HEK293T (cell line): Measurements from ENCODE around the gene ABI3BP.

Experiments used
- CTCF ChIA-PET: fragments of 350-600 bp; formaldehyde crosslinking; extraction: SDS; loops from one replicate; lab custom pipeline; 2021; ENCODE audit warnings: antibody characterized with exemption, inconsistent platforms; lab: Yijun Ruan, JAX
- POLR2A ChIA-PET: fragments of 350-600 bp; formaldehyde crosslinking; extraction: SDS; loops from one replicate; lab custom pipeline; 2020; ENCODE audit warnings: antibody characterized with exemption, inconsistent platforms; lab: Yijun Ruan, JAX
- DNase-seq: peaks from one replicate; pipeline ENCODE4 v3.0.0; 2012; ENCODE audit warnings: mixed read lengths; ENCODE audit errors: extremely low spot score
- ARNT ChIP-seq: fragments of 450-650 bp; IDR thresholded peaks from 2 replicates; pipeline ENCODE4 v1.6.1; 2017; ENCODE audit warnings: mild to moderate bottlenecking
- BHLHE40 ChIP-seq: fragments of 450-650 bp; IDR thresholded peaks from 2 replicates; pipeline ENCODE4 v1.6.1; 2016; ENCODE audit warnings: mild to moderate bottlenecking, moderate library complexity, borderline replicate concordance
- CTBP1 ChIP-seq: fragments of 450-650 bp; IDR thresholded peaks from 2 replicates; pipeline ENCODE4 v1.6.1; 2016; ENCODE audit warnings: borderline replicate concordance
- ELF4 ChIP-seq: fragments of 450-650 bp; IDR thresholded peaks from 2 replicates; pipeline ENCODE4 v1.6.1; 2017; ENCODE audit warnings: antibody characterized with exemption
- FOXA1 ChIP-seq: fragments of 450-650 bp; IDR thresholded peaks from 2 replicates; pipeline ENCODE4 v1.6.1; 2016; ENCODE audit warnings: mild to moderate bottlenecking
- FOXK2 ChIP-seq: fragments of 450-650 bp; IDR thresholded peaks from 2 replicates; pipeline ENCODE4 v1.6.1; 2016; ENCODE audit warnings: mild to moderate bottlenecking
- FOXM1 ChIP-seq: fragments of 450-650 bp; IDR thresholded peaks from 2 replicates; pipeline ENCODE4 v1.6.1; 2017; ENCODE audit warnings: mild to moderate bottlenecking, borderline replicate concordance
- HDGF ChIP-seq: fragments of 450-650 bp; IDR thresholded peaks from 2 replicates; pipeline ENCODE4 v1.6.1; 2017; ENCODE audit warnings: antibody characterized with exemption, borderline replicate concordance
- L3MBTL2 ChIP-seq: fragments of 450-650 bp; conservative IDR thresholded peaks from 2 replicates; pipeline ENCODE4 v1.6.1; 2016; ENCODE audit warnings: mild to moderate bottlenecking
- LEF1 ChIP-seq: fragments of 450-650 bp; IDR thresholded peaks from 2 replicates; pipeline ENCODE4 v1.6.1; 2017; ENCODE audit warnings: mild to moderate bottlenecking, borderline replicate concordance
- NFRKB ChIP-seq: fragments of 450-650 bp; IDR thresholded peaks from 2 replicates; pipeline ENCODE4 v1.6.1; 2016; ENCODE audit warnings: mild to moderate bottlenecking, moderate library complexity
- PKNOX1 ChIP-seq: fragments of 450-650 bp; IDR thresholded peaks from 2 replicates; pipeline ENCODE4 v1.6.1; 2016
- SP1 ChIP-seq: fragments of 450-650 bp; IDR thresholded peaks from 2 replicates; pipeline ENCODE4 v1.6.1; 2017
- SUZ12 ChIP-seq: fragments of 450-650 bp; IDR thresholded peaks from 2 replicates; pipeline ENCODE4 v1.6.1; 2016; ENCODE audit warnings: mild to moderate bottlenecking
- TARDBP ChIP-seq: fragments of 450-650 bp; IDR thresholded peaks from 2 replicates; pipeline ENCODE4 v1.6.1; 2016
- ZNF384 ChIP-seq: fragments of 450-650 bp; IDR thresholded peaks from 2 replicates; pipeline ENCODE4 v1.6.1; 2016

The ABI3BP gene

DNA sequence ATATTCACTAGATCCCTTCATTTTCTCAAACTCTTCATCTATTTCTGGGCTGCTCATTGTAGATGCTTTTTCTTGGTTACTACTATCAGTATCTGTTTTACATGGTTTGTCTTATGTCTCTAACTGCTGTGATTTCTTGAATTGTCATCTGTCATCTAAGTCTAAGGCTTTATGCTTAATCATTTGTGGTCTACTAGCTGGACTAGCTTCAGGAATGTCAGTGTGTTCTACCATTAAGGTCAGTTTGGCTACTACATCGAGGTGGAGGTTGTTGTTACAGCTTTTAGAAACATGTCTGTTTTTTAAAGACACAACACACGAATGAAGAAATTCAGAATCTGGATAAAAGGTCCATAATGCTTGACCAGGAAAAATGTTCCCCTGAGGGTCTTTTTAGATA lies 82.2 kb downstream of the ABI3BP start:
- TF ChIP-seq FOXM1: no peak
- TF ChIP-seq BHLHE40: no peak
- TF ChIP-seq SUZ12: no peak
- no peak for TF ChIP-seq FOXK2
- no peak for TF ChIP-seq L3MBTL2
- no peak for TF ChIP-seq CTBP1
- no peak for TF ChIP-seq NFRKB
- TF ChIP-seq ZNF384: no peak
- no peak for TF ChIP-seq FOXA1
- no peak for TF ChIP-seq HDGF
- TF ChIP-seq SP1: no peak
- TF ChIP-seq TARDBP: no peak
- TF ChIP-seq LEF1: no peak
- CTCF ChIA-PET: no interaction called here
- DNase-seq: no peak
- POLR2A ChIA-PET: no interaction called here

DNA sequence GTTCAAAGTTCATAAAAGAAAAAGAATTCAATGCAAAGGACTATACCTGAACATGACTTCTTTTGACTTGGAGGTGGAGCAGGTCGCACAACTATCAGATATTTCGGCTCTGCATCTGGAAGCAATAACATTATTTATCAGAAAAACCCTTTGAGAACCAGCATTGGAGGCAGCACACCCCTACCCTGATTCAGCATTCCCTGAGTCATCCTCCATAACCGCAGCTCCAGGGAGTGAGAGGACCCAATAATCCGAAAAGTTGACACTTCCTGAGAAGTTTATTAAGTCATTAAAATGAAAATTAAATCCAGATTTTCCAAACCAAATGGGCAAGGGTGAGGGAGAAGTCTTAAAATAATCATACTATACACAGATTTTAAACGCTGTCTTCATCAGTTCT lies 90.6 kb downstream of the ABI3BP start:
- CTCF ChIA-PET: no interaction called here
- TF ChIP-seq PKNOX1: no peak
- no peak for TF ChIP-seq SP1
- TF ChIP-seq FOXM1: no peak
- no peak for TF ChIP-seq FOXK2
- no peak for TF ChIP-seq LEF1
- no peak for TF ChIP-seq NFRKB
- TF ChIP-seq BHLHE40: no peak
- TF ChIP-seq CTBP1: no peak
- no peak for TF ChIP-seq ARNT
- no peak for TF ChIP-seq L3MBTL2
- TF ChIP-seq ELF4: no peak
- no peak for DNase-seq
- POLR2A ChIA-PET: no interaction called here

DNA sequence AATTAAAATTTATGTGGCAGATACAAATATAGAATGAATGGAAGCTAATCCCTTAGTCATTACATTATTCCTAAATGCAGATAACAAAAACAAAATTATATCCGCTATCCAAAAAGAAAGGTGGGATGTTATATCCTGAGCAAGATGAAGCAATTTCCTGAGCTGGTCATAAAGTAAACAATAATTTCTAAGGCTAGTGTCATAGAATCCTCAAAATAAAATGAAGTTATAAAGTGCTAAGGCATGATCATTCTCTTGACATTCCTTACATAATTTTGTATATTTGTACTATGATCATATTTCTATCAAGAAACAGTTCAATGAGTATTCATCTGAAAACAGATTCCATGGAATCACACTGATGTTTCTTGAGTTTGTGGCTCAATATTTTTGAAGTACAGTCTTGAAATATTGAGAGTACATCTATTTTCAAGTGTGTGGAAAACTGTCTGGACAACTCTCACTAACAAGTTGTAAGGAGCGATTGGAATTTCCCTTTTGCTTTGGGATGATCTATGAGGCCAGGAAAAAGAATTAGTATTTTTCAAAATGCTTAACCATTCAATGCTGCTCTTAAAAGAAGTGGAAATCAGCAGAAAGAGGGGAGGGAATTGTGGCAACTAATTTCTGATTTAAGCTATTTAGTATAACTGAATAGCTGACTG lies 92.4 kb downstream of the ABI3BP start:
- CTCF ChIA-PET: no interaction called here
- POLR2A ChIA-PET: no interaction called here
- no peak for DNase-seq
- no peak for TF ChIP-seq FOXA1
- no peak for TF ChIP-seq FOXM1
- TF ChIP-seq CTBP1: no peak
- TF ChIP-seq ARNT: no peak
- no peak for TF ChIP-seq SUZ12
- TF ChIP-seq LEF1: no peak
- no peak for TF ChIP-seq ZNF384
- no peak for TF ChIP-seq FOXK2
- no peak for TF ChIP-seq NFRKB
- TF ChIP-seq TARDBP: no peak
- no peak for TF ChIP-seq PKNOX1
- no peak for TF ChIP-seq SP1
- no peak for TF ChIP-seq BHLHE40
- TF ChIP-seq ELF4: no peak
- TF ChIP-seq L3MBTL2: no peak
- no peak for TF ChIP-seq HDGF

DNA sequence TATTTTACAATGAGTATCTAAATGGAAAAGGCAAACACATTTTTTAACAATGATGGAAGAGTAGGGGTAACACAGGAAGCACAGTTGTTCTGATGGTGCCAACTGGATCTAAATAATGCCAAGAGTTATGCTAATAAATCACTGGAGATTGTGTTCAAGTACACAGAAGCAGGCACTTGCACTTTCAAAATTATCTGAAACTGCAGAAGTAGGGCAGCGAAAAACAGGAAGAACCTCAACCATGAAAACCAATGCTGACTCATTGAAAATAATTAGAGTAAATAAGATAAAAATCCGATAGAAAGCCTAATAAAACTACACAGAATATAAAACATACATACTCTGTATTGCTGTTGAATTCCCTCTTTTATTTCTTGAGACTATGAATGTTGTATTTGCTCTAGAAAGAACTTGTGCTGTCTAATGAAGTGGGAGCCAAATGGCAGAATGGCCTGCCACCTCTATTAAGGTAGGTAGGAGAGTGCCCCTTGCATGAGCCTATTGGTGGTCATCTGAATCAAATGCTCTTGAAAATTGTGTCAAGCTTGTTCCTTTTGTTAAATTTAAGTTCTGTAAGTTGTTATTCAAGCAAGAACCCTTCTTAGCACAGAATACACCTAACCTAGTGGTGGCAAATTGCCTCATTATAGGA lies 93.7 kb downstream of the ABI3BP start:
- no peak for DNase-seq
- CTCF ChIA-PET: no interaction called here
- TF ChIP-seq TARDBP: no peak
- no peak for TF ChIP-seq BHLHE40
- TF ChIP-seq ARNT: no peak
- no peak for TF ChIP-seq L3MBTL2
- TF ChIP-seq HDGF: no peak
- POLR2A ChIA-PET: no interaction called here

DNA sequence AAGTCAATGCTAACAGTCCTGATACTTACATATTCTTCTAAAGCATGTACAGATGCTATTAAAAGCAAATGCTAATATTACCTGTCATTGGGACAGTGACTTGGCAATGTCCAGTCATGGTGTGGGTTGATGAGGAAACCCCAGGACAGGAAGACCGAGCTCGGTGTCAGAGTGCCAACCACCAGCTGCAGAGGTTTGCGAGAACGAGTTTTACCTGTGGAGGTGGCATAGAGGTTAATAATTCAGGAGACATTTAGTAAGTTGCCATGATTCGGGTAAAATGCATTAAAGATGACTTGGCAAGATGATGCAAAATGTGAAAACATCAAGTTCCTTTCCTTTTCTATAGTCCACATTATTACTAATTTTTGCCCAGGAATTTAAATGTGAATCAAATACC lies 94.5 kb downstream of the ABI3BP start:
- DNase-seq: no peak
- ChIA-PET POLR2A (no interaction called here), CTCF (no interaction called here)
- TF ChIP-seq SUZ12: no peak
- no peak for TF ChIP-seq FOXA1
- no peak for TF ChIP-seq CTBP1
- TF ChIP-seq TARDBP: no peak
- no peak for TF ChIP-seq FOXM1
- TF ChIP-seq FOXK2: no peak
- TF ChIP-seq ARNT: no peak

GRCh38 chr3:100896994-100897393 lies 96.2 kb downstream of the ABI3BP start:
- ChIA-PET POLR2A (no interaction called here), CTCF (no interaction called here)
- TF ChIP-seq NFRKB (no peak), CTBP1 (no peak), FOXK2 (no peak)
- DNase-seq: no peak

DNA sequence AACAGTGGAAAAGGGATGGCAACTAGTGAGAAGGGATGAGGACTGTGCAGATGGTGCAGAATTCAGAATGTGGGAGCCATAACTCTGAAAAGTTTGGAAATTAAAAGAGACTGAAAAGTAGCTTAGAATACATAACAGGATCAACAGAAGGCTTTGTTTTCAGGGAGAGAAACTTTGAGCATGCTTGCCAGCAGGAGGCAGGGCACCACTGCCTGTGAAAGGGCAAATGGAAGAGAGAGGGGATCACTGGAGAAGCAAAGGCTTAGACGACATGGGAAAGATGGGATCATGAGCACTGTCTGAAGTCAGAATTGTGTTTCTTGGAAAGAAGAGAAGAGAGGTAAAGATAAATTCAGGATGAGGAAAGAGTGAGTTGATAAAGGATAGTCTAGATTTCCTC lies 99.6 kb downstream of the ABI3BP start:
- CTCF ChIA-PET: interaction anchor here (0.6 kb wide), 1 partner anchor 813 kb away, joined by 3 read pairs; no protein-coding TSS in a partner anchor
- TF ChIP-seq FOXA1: no peak
- TF ChIP-seq TARDBP: no peak
- TF ChIP-seq LEF1: no peak
- TF ChIP-seq FOXM1: no peak
- no peak for TF ChIP-seq ELF4
- TF ChIP-seq SUZ12: no peak
- no peak for TF ChIP-seq ARNT
- no peak for TF ChIP-seq PKNOX1
- no peak for TF ChIP-seq BHLHE40
- TF ChIP-seq FOXK2: no peak
- no peak for TF ChIP-seq L3MBTL2
- TF ChIP-seq ZNF384: no peak
- no peak for TF ChIP-seq SP1
- POLR2A ChIA-PET: no interaction called here
- DNase-seq: peak; percentile 34
